ENCODE data around the gene ITPK1. TPM values are rescaled to one million over a fixed set of nuclear protein-coding genes. Genes with fewer than 3 reads are reported as not detected.

ITPK1 gene
- total RNA-seq, 4 donors from 2014 or later = 64.8 to 235 (median 128) TPM

GRCh38 chr14:92941531-92941930 is 174.2 kb downstream of the ITPK1 start:
- Histone ChIP-seq H3K4me3 (no peak overlapping the region), H3K36me3 (no peaks in the 10 kb centered on the region), H3K9me3 (no peaks in the 10 kb centered on the region), H3K27me3 (no peaks in the 10 kb centered on the region), H3K4me1 (peaks cover 0 to 7% (median 2%) of the 10 kb centered on the region in 4 donors), H3K27ac (no peak overlapping the region)
- no peak for TF ChIP-seq EP300 (IDR thresholded peaks at IDR 0.05; ENCODE audit: low read depth)
- TF ChIP-seq POLR2AphosphoS5 (IDR thresholded peaks at IDR 0.05) = no peak
- TF ChIP-seq POLR2A (IDR thresholded peaks at IDR 0.05) = no peak
- intact Hi-C loops (cut with DNase I; ENCODE audit: low total_unique reads) (no loop called here), in situ Hi-C loops (cut with MboI; ENCODE audit: low pct_ligation_motif_present in 1 of 4, low pct_unique_long_range_greater_than_20kb in 1 of 4, low sequenced_read_pairs in 3 of 4) (loop anchor here in 1 of 4 donors (10.0 kb wide), 1 partner anchor 193 kb away; no protein-coding TSS in a partner anchor)
- 93% methylated on average over 21 of the region's 30 CpGs; no CpG with 5 or more reads in 1 of the 2 donors for WGBS, 2 donors (ENCODE audit: low coverage in 1 of 2)
- no peak for DNase-seq

GRCh38 chr14:92940543-92940942 is 175.2 kb downstream of the ITPK1 start:
- H3K4me1 ChIP-seq = no peaks in the 10 kb centered on the region
- WGBS, 2 donors (ENCODE audit: low coverage in 1 of 2) = 96% methylated on average over 11 of the region's 11 CpGs; no CpG with 5 or more reads in 1 of the 2 donors
- H3K27me3 ChIP-seq = no peaks in the 10 kb centered on the region
- no peak overlapping the region for H3K27ac ChIP-seq
- no peak for DNase-seq
- in situ Hi-C loops (cut with MboI; ENCODE audit: low pct_ligation_motif_present in 1 of 4, low pct_unique_long_range_greater_than_20kb in 1 of 4, low sequenced_read_pairs in 3 of 4) = loop anchor here in 1 of 4 donors (10.0 kb wide), 1 partner anchor 194 kb away; no protein-coding TSS in a partner anchor
- H3K36me3 ChIP-seq = no peaks in the 10 kb centered on the region
- no peak overlapping the region for H3K4me3 ChIP-seq
- TF ChIP-seq EP300 (IDR thresholded peaks at IDR 0.05; ENCODE audit: low read depth) (no peak), POLR2AphosphoS5 (IDR thresholded peaks at IDR 0.05) (no peak), POLR2A (IDR thresholded peaks at IDR 0.05) (no peak), CTCF (IDR thresholded peaks at IDR 0.05) (no peak)
- intact Hi-C loops (cut with DNase I; ENCODE audit: low total_unique reads) = no loop called here
- no peaks in the 10 kb centered on the region for H3K9me3 ChIP-seq

GRCh38 chr14:92939699-92940098 is 176.0 kb downstream of the ITPK1 start:
- no peak for DNase-seq
- in situ Hi-C loops (cut with MboI; ENCODE audit: low pct_ligation_motif_present in 1 of 4, low pct_unique_long_range_greater_than_20kb in 1 of 4, low sequenced_read_pairs in 3 of 4) = loop anchor here in 1 of 4 donors (10.0 kb wide), 1 partner anchor 195 kb away; no protein-coding TSS in a partner anchor
- H3K36me3 ChIP-seq = no peaks in the 10 kb centered on the region
- no peaks in the 10 kb centered on the region for H3K4me1 ChIP-seq
- H3K27ac ChIP-seq = no peak overlapping the region
- TF ChIP-seq EP300 (IDR thresholded peaks at IDR 0.05; ENCODE audit: low read depth) (no peak), POLR2A (IDR thresholded peaks at IDR 0.05) (no peak), POLR2AphosphoS5 (IDR thresholded peaks at IDR 0.05) (no peak), CTCF (IDR thresholded peaks at IDR 0.05) (no peak)
- H3K4me3 ChIP-seq = no peak overlapping the region
- intact Hi-C loops (cut with DNase I; ENCODE audit: low total_unique reads) = no loop called here
- no peaks in the 10 kb centered on the region for H3K9me3 ChIP-seq
- WGBS, 2 donors (ENCODE audit: low coverage in 1 of 2) = 91% methylated on average over 12 of the region's 12 CpGs; no CpG with 5 or more reads in 1 of the 2 donors
- H3K27me3 ChIP-seq = no peaks in the 10 kb centered on the region

GRCh38 chr14:92938890-92939671 is 176.6 kb downstream of the ITPK1 start:
- Histone ChIP-seq H3K9me3 (no peaks in the 10 kb centered on the region), H3K36me3 (no peaks in the 10 kb centered on the region), H3K27ac (no peak overlapping the region), H3K4me3 (no peak overlapping the region), H3K27me3 (no peaks in the 10 kb centered on the region), H3K4me1 (no peaks in the 10 kb centered on the region)
- DNase-seq = no peak
- TF ChIP-seq CTCF (IDR thresholded peaks at IDR 0.05) = no peak
- in situ Hi-C loops (cut with MboI; ENCODE audit: low pct_ligation_motif_present in 1 of 4, low pct_unique_long_range_greater_than_20kb in 1 of 4, low sequenced_read_pairs in 3 of 4) = no loop called here
- intact Hi-C loops (cut with DNase I; ENCODE audit: low total_unique reads) = no loop called here
- WGBS, 2 donors (ENCODE audit: low coverage in 1 of 2) = 94% methylated on average over 26 of the region's 27 CpGs; no CpG with 5 or more reads in 1 of the 2 donors

Data from transverse colon (tissue), 4 donors.